WTC11 (cell line): ENCODE results near the gene FAM13B. TPM values are rescaled to one million over a fixed set of nuclear protein-coding genes. Genes with fewer than 3 reads are reported as not detected.

ENCODE experiments used
- ATAC-seq: fragments of 200-7000 bp; cut with Tn5 transposase; 2 replicates; pipeline ENCODE4 v1.10.0; 2021; ENCODE audit warnings: mild to moderate bottlenecking, moderate library complexity
- CTCF ChIA-PET: fragments of 300-600 bp; sonication (Branson Sonifier 250); formaldehyde crosslinking; loops from one replicate; lab custom pipeline; 2021; ENCODE audit warnings: antibody characterized with exemption; lab: Charles Lee
- POLR2A ChIA-PET: fragments of 350-600 bp; sonication (Branson Sonifier 250); formaldehyde crosslinking; loops from one replicate; lab custom pipeline; 2021; ENCODE audit warnings: antibody characterized with exemption; lab: Charles Lee
- DNase-seq: peaks from one replicate; pipeline ENCODE4 v3.0.0; 2021; ENCODE audit warnings: low spot score
- H3K27ac Mint-ChIP-seq: 2 replicates; pipeline ENCODE4 v1.8.0; 2021; ENCODE audit warnings: mixed read lengths
- H3K27me3 Mint-ChIP-seq: 2 replicates; pipeline ENCODE4 v1.8.0; 2021; ENCODE audit warnings: low read depth, mild to moderate bottlenecking, moderate library complexity, mixed read lengths
- H3K36me3 Mint-ChIP-seq: 2 replicates; pipeline ENCODE4 v1.8.0; 2021; ENCODE audit warnings: mixed read lengths
- H3K4me1 Mint-ChIP-seq: 2 replicates; pipeline ENCODE4 v1.8.0; 2022; ENCODE audit warnings: mixed read lengths
- H3K4me3 Mint-ChIP-seq: 2 replicates; pipeline ENCODE4 v1.8.0; 2021; ENCODE audit warnings: mild to moderate bottlenecking, moderate library complexity, mixed read lengths
- H3K9me3 Mint-ChIP-seq: 2 replicates; pipeline ENCODE4 v1.8.0; 2021; ENCODE audit warnings: mixed read lengths
- ATF1 ChIP-seq: sonication (generic); formaldehyde crosslinking; IDR thresholded peaks from 2 replicates; pipeline ENCODE4 v1.8.1; 2023; ENCODE audit warnings: mild to moderate bottlenecking, moderate library complexity, missing genetic modification reagents
- CDX4 ChIP-seq: fragments of 250-450 bp; sonication (Bioruptor Pico); IDR thresholded peaks from 2 replicates; pipeline ENCODE4 v1.9.0; 2021; ENCODE audit warnings: moderate library complexity, mild to moderate bottlenecking, inconsistent platforms, borderline replicate concordance
- CREM ChIP-seq: sonication (generic); formaldehyde crosslinking; IDR thresholded peaks from 2 replicates; pipeline ENCODE4 v1.8.1; 2022; ENCODE audit warnings: mild to moderate bottlenecking, missing genetic modification reagents, moderate library complexity
- ELF4 ChIP-seq: sonication (generic); formaldehyde crosslinking; IDR thresholded peaks from 2 replicates; pipeline ENCODE4 v1.8.1; 2022; ENCODE audit warnings: low read depth, mild to moderate bottlenecking, moderate library complexity, missing genetic modification reagents
- GABPB1 ChIP-seq: sonication (generic); formaldehyde crosslinking; IDR thresholded peaks from 2 replicates; pipeline ENCODE4 v1.8.1; 2023; ENCODE audit warnings: mild to moderate bottlenecking, missing genetic modification reagents
- GTF2I ChIP-seq: fragments of 250-450 bp; sonication (Bioruptor Pico); conservative IDR thresholded peaks from 2 replicates; pipeline ENCODE4 v1.4.0; 2021; ENCODE audit warnings: mild to moderate bottlenecking
- HMGA2 ChIP-seq: fragments of 250-450 bp; sonication (Bioruptor Pico); IDR thresholded peaks from 2 replicates; pipeline ENCODE4 v1.4.0; 2021; ENCODE audit warnings: mild to moderate bottlenecking, moderate library complexity
- JAZF1 ChIP-seq: fragments of 250-450 bp; sonication (Bioruptor Pico); IDR thresholded peaks from 2 replicates; pipeline ENCODE4 v1.9.0; 2021; ENCODE audit warnings: moderate library complexity, mild to moderate bottlenecking, inconsistent platforms
- KAT7 ChIP-seq: sonication (generic); formaldehyde crosslinking; IDR thresholded peaks from 2 replicates; pipeline ENCODE4 v1.8.1; 2023; ENCODE audit warnings: missing genetic modification reagents, mild to moderate bottlenecking, borderline replicate concordance
- MXD4 ChIP-seq: fragments of 250-450 bp; sonication (Bioruptor Pico); IDR thresholded peaks from 2 replicates; pipeline ENCODE4 v1.8.0; 2021; ENCODE audit warnings: mild to moderate bottlenecking, moderate library complexity, borderline replicate concordance
- NFATC4 ChIP-seq: fragments of 250-450 bp; sonication (Bioruptor Pico); IDR thresholded peaks from 2 replicates; pipeline ENCODE4 v1.9.0; 2021; ENCODE audit warnings: mild to moderate bottlenecking
- NR2C2 ChIP-seq: sonication (generic); formaldehyde crosslinking; IDR thresholded peaks from 2 replicates; pipeline ENCODE4 v1.8.0; 2022; ENCODE audit warnings: mild to moderate bottlenecking, missing genetic modification reagents
- SOX15 ChIP-seq: fragments of 250-450 bp; sonication (Bioruptor Pico); IDR thresholded peaks from 2 replicates; pipeline ENCODE4 v1.9.0; 2021; ENCODE audit warnings: mild to moderate bottlenecking
- ZBTB43 ChIP-seq: sonication (generic); formaldehyde crosslinking; IDR thresholded peaks from 2 replicates; pipeline ENCODE4 v1.8.1; 2023; ENCODE audit warnings: mild to moderate bottlenecking, missing genetic modification reagents
- ZNF121 ChIP-seq: sonication (generic); formaldehyde crosslinking; IDR thresholded peaks from 2 replicates; pipeline ENCODE4 v1.8.0; 2023; ENCODE audit warnings: missing genetic modification reagents
- ZNF138 ChIP-seq: sonication (generic); formaldehyde crosslinking; conservative IDR thresholded peaks from 2 replicates; pipeline ENCODE4 v1.8.1; 2022; ENCODE audit warnings: mild to moderate bottlenecking, moderate library complexity, missing genetic modification reagents
- ZNF219 ChIP-seq: sonication (generic); formaldehyde crosslinking; IDR thresholded peaks from 2 replicates; pipeline ENCODE4 v1.8.0; 2023; ENCODE audit warnings: missing genetic modification reagents, mild to moderate bottlenecking, borderline replicate concordance
- ZNF396 ChIP-seq: fragments of 250-450 bp; sonication (Bioruptor Pico); IDR thresholded peaks from 2 replicates; pipeline ENCODE4 v1.8.0; 2021; ENCODE audit warnings: mild to moderate bottlenecking, moderate library complexity, borderline replicate concordance
- ZNF423 ChIP-seq: fragments of 250-450 bp; sonication (Bioruptor Pico); IDR thresholded peaks from 2 replicates; pipeline ENCODE4 v2.1.2; 2022; ENCODE audit warnings: mild to moderate bottlenecking, moderate library complexity
- ZNF532 ChIP-seq: fragments of 250-450 bp; sonication (Bioruptor Pico); IDR thresholded peaks from 2 replicates; pipeline ENCODE4 v1.9.0; 2021; ENCODE audit warnings: mild to moderate bottlenecking, borderline replicate concordance
- total RNA-seq: library from RNA; stranded (reverse); gene quantifications from 3 replicates; pipeline ENCODE4 v1.2.3, GENCODE V29; 2021
- TF ChIP-seq, protein P1 (sequence below): sonication (generic); formaldehyde crosslinking; IDR thresholded peaks from 2 replicates; pipeline ENCODE4 v1.8.0; 2022; ENCODE audit warnings: mild to moderate bottlenecking, missing genetic modification reagents
- TF ChIP-seq, protein P2 (sequence below): sonication (generic); formaldehyde crosslinking; IDR thresholded peaks from 2 replicates; pipeline ENCODE4 v1.8.1; 2022; ENCODE audit warnings: mild to moderate bottlenecking, missing genetic modification reagents, moderate library complexity, borderline replicate concordance
- TF ChIP-seq, protein P3 (sequence below): sonication (generic); formaldehyde crosslinking; IDR thresholded peaks from 2 replicates; pipeline ENCODE4 v1.8.1; 2022; ENCODE audit warnings: missing genetic modification reagents, borderline replicate concordance

FAM13B gene
- total RNA-seq, 1 experiment from 2014 or later: 15.6 TPM

- Mint-ChIP-seq H3K4me1 (peaks cover 38% of the 10 kb centered on the region), H3K27me3 (no peaks in the 10 kb centered on the region), H3K9me3 (no peaks in the 10 kb centered on the region), H3K36me3 (0 out of 2 replicates have a peak, but pooled peaks cover 2% of the 10 kb centered on the region), H3K27ac (no peak overlapping the region), H3K4me3 (no peak overlapping the region)
- CTCF ChIA-PET: interaction anchor here (1.0 kb wide), 3 partner anchors 35 to 322 kb away, joined by 3 read pairs; partner anchors contain the start of gene KDM3B
- TF ChIP-seq ZNF396 (no peak), NR2C2 (no peak), GABPB1 (CRISPR knock-in tag) (no peak), GTF2I (CRISPR knock-in tag) (no peak), ZNF423 (CRISPR knock-in tag) (no peak), NFATC4 (CRISPR knock-in tag) (no peak), ELF4 (CRISPR knock-in tag) (no peak), ZBTB43 (CRISPR knock-in tag) (no peak), HMGA2 (CRISPR knock-in tag) (no peak)
- TF ChIP-seq, protein P1, sequence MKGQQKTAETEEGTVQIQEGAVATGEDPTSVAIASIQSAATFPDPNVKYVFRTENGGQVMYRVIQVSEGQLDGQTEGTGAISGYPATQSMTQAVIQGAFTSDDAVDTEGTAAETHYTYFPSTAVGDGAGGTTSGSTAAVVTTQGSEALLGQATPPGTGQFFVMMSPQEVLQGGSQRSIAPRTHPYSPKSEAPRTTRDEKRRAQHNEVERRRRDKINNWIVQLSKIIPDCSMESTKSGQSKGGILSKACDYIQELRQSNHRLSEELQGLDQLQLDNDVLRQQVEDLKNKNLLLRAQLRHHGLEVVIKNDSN (CRISPR knock-in tag): no peak
- TF ChIP-seq, protein P2, sequence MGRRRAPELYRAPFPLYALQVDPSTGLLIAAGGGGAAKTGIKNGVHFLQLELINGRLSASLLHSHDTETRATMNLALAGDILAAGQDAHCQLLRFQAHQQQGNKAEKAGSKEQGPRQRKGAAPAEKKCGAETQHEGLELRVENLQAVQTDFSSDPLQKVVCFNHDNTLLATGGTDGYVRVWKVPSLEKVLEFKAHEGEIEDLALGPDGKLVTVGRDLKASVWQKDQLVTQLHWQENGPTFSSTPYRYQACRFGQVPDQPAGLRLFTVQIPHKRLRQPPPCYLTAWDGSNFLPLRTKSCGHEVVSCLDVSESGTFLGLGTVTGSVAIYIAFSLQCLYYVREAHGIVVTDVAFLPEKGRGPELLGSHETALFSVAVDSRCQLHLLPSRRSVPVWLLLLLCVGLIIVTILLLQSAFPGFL (CRISPR knock-in tag): no peak
- no peak for ATAC-seq
- DNase-seq: no peak
- POLR2A ChIA-PET: interaction anchor here (0.7 kb wide), 1 partner anchor 97 kb away, joined by 3 read pairs; no protein-coding TSS in a partner anchor
Observed at GRCh38 chr5:138029944-138030343, 2.9 kb downstream of the FAM13B start.

DNA sequence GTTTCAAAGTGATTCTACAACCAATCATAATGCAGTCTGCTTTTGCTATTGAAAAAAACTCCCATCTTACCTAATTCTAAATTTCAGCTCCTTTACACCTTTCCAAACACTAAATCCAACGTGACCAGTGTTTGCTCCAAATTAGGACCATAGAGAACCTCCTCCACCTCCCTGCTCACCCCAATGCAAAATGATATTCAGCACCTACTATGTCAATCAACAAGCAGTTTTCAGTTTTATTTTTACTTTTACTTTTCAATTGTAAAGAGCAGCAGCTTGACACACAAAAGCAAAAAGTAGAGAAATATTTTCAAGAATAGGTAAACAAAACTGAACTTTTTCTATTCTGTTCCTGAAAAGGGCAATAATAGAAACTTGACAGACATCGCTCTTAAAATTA is 3.4 kb downstream of the FAM13B start:
- TF ChIP-seq HMGA2 (CRISPR knock-in tag) (no peak), MXD4 (CRISPR knock-in tag) (no peak), ZNF219 (CRISPR knock-in tag) (no peak), ZNF138 (CRISPR knock-in tag) (no peak)
- ChIA-PET CTCF (interaction anchor here (1.0 kb wide), 2 partner anchors 35 to 323 kb away, joined by 3 read pairs; partner anchors contain the start of gene KDM3B), POLR2A (interaction anchor here (0.7 kb wide), 1 partner anchor 98 kb away, joined by 3 read pairs; no protein-coding TSS in a partner anchor)
- ATAC-seq (no peak), DNase-seq (no peak)
- H3K36me3 Mint-ChIP-seq: 0 out of 2 replicates have a peak, but pooled peaks cover 2% of the 10 kb centered on the region
- H3K4me3 Mint-ChIP-seq: no peak overlapping the region
- no peak overlapping the region; the same call in 1 of the 2 replicates for H3K27ac Mint-ChIP-seq
- no peaks in the 10 kb centered on the region for H3K27me3 Mint-ChIP-seq
- no peaks in the 10 kb centered on the region for H3K9me3 Mint-ChIP-seq
- peaks cover 40% of the 10 kb centered on the region for H3K4me1 Mint-ChIP-seq

DNA sequence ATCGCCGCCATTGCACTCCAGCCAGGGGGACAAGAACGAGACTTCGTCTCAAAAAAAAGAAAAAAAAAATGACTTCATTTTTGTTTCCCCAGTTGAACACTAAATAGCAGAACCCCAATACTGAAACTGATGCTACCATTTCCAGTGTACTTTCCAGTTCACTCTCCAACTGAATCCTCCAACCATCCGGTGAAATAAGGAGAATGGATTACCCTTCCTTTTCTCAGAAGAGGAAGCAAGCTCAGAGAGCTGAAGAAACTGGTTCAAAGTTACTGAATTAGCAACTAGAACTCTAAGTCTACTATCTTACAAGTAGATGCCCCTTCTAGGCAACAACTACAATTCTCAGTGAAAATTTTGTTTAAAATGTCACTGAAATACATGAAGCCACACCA is 3.9 kb downstream of the FAM13B start:
- H3K27ac Mint-ChIP-seq: 0 out of 2 replicates have a peak overlapping the region, but pooled peaks have one; percentile 45
- ATAC-seq (no peak), DNase-seq (no peak)
- peaks cover 39% of the 10 kb centered on the region for H3K4me1 Mint-ChIP-seq
- no peaks in the 10 kb centered on the region for H3K27me3 Mint-ChIP-seq
- H3K4me3 Mint-ChIP-seq: no peak overlapping the region
- H3K36me3 Mint-ChIP-seq: 0 out of 2 replicates have a peak, but pooled peaks cover 2% of the 10 kb centered on the region
- no peaks in the 10 kb centered on the region for H3K9me3 Mint-ChIP-seq
- ChIA-PET POLR2A (no interaction called here), CTCF (interaction anchor here (1.0 kb wide), 1 partner anchor 36 kb away, joined by 3 read pairs; no protein-coding TSS in a partner anchor)
- TF ChIP-seq CREM (no peak), ATF1 (CRISPR knock-in tag) (no peak), ZNF532 (CRISPR knock-in tag) (no peak), KAT7 (CRISPR knock-in tag) (no peak), SOX15 (no peak), JAZF1 (CRISPR knock-in tag) (no peak), ZNF121 (CRISPR knock-in tag) (no peak), CDX4 (no peak)
- TF ChIP-seq, protein P3, sequence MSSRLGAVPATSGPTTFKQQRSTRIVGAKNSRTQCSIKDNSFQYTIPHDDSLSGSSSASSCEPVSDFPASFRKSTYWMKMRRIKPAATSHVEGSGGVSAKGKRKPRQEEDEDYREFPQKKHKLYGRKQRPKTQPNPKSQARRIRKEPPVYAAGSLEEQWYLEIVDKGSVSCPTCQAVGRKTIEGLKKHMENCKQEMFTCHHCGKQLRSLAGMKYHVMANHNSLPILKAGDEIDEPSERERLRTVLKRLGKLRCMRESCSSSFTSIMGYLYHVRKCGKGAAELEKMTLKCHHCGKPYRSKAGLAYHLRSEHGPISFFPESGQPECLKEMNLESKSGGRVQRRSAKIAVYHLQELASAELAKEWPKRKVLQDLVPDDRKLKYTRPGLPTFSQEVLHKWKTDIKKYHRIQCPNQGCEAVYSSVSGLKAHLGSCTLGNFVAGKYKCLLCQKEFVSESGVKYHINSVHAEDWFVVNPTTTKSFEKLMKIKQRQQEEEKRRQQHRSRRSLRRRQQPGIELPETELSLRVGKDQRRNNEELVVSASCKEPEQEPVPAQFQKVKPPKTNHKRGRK (CRISPR knock-in tag): no peak
